HCT116 (cell line): ENCODE measurements around the gene OVAAL. TPM values are rescaled to one million over a fixed set of nuclear protein-coding genes. Genes with fewer than 3 reads are reported as not detected.

Experiments used
- ATAC-seq: fragments of 200-7000 bp; cut with Tn5 transposase; 2 replicates; pipeline ENCODE4 v1.9.1; 2020; ENCODE audit warnings: mild to moderate bottlenecking, moderate library complexity
- BruUV-seq: library from RNA; stranded (reverse); fragments of 400-500 nt; replicated peaks from 2 replicates; lab custom pipeline; 2021; lab: Mats Ljungman, UMichigan
- CTCF ChIA-PET: fragments of 300-600 bp; sonication (Branson Sonifier 250); formaldehyde crosslinking; loops from one replicate; lab custom pipeline; 2021; ENCODE audit warnings: antibody characterized with exemption; lab: Charles Lee
- POLR2A ChIA-PET: fragments of 300-600, 350-600 bp; sonication (Branson Sonifier 250); formaldehyde crosslinking; loops from one replicate; lab custom pipeline; 2021; ENCODE audit warnings: antibody characterized with exemption; lab: Charles Lee
- RAD21 ChIA-PET, 2 experiments: fragments of 300-600 bp; sonication (Branson Sonifier 250); formaldehyde crosslinking; loops; one replicate each; lab custom pipeline; 2023; ENCODE audit warnings: low total read pairs in 2 of 2; ENCODE audit not compliant: uncharacterized antibody in 2 of 2, unreplicated experiment in 2 of 2, low non-redundant PET in 1 of 2; lab: Charles Lee
- DNase-seq: peaks from one replicate; pipeline ENCODE4 v3.0.0-alpha.2; 2010; ENCODE audit warnings: low read depth, low spot score
- H2AFZ ChIP-seq: fragments of 200-600 bp; shearing (Covaris generic), sonication (generic); 2 replicates; pipeline ENCODE4 v1.6.1; 2017; ENCODE audit warnings: low read depth, mixed run types, mixed read lengths, antibody characterized with exemption, low read length; ENCODE audit not compliant: poor library complexity, severe bottlenecking
- H3K27ac ChIP-seq: 2 replicates; pipeline ENCODE4 v1.5.1; 2012; ENCODE audit warnings: low read depth, low read length
- H3K27me3 ChIP-seq: fragments of 200-600 bp; sonication (generic); 2 replicates; pipeline ENCODE4 v1.6.1; 2016; ENCODE audit warnings: mixed run types, low read length, mixed read lengths; ENCODE audit not compliant: insufficient read depth
- H3K36me3 ChIP-seq, 2 experiments: fragments of 200-500 bp in 1 of 2; fragments of 200-600 bp in 1 of 2; sonication (Bioruptor generic) in 1 of 2; sonication (generic) in 1 of 2; 2 replicates each; pipeline versions ENCODE4 v1.5.1 to v1.6.1; 2014 to 2016; ENCODE audit warnings: low read length in 2 of 2, inconsistent platforms in 1 of 2, mixed read lengths in 1 of 2, mixed run types in 1 of 2; ENCODE audit not compliant: insufficient read depth in 2 of 2, control insufficient read depth in 1 of 2
- H3K4me1 ChIP-seq, 2 experiments: fragments of 200-600 bp in 1 of 2; sonication (generic) in 1 of 2; 2 replicates each; pipeline versions ENCODE4 v1.5.1 to v1.6.1; 2012 to 2017; ENCODE audit warnings: low read length in 2 of 2, inconsistent platforms in 1 of 2, mild to moderate bottlenecking in 1 of 2, mixed read lengths in 1 of 2, mixed run types in 1 of 2, moderate library complexity in 1 of 2; ENCODE audit not compliant: insufficient read depth in 2 of 2, control insufficient read depth in 1 of 2
- H3K4me2 ChIP-seq: fragments of 200-600 bp; sonication (generic); 2 replicates; pipeline ENCODE4 v1.6.1; 2017; ENCODE audit warnings: mixed run types, low read length, mixed read lengths
- H3K4me3 ChIP-seq, 2 experiments: fragments of 200-600 bp in 1 of 2; sonication (generic) in 1 of 2; replicated peaks in 1 of 2; 2 replicates each; pipeline ENCODE4 v1.5.1; 2011 to 2016; ENCODE audit warnings: low read length in 2 of 2, control low read depth in 1 of 2, low read depth in 1 of 2, mild to moderate bottlenecking in 1 of 2, mixed read lengths in 1 of 2, mixed run types in 1 of 2
- H3K79me2 ChIP-seq: fragments of 200-600 bp; sonication (generic); 2 replicates; pipeline ENCODE4 v1.6.1; 2017; ENCODE audit warnings: mild to moderate bottlenecking, mixed run types, low read length, moderate library complexity, mixed read lengths; ENCODE audit not compliant: insufficient read depth
- H3K9ac ChIP-seq: fragments of 200-600 bp; sonication (generic); 2 replicates; pipeline ENCODE4 v1.6.1; 2016; ENCODE audit warnings: low read length, mixed read lengths
- H3K9me2 ChIP-seq: fragments of 200-600 bp; sonication (generic), shearing (Covaris generic); 2 replicates; pipeline ENCODE4 v1.6.1; 2017; ENCODE audit warnings: mixed run types, mild to moderate bottlenecking, moderate library complexity; ENCODE audit not compliant: insufficient read depth
- H3K9me3 ChIP-seq, 2 experiments: fragments of 200-500 bp in 1 of 2; fragments of 200-600 bp in 1 of 2; sonication (Bioruptor generic) in 1 of 2; sonication (generic) in 1 of 2; 2 replicates each; pipeline ENCODE4 v1.6.1; 2014 to 2017; ENCODE audit warnings: low read length in 2 of 2, mixed read lengths in 2 of 2, inconsistent platforms in 1 of 2, low read depth in 1 of 2, mild to moderate bottlenecking in 1 of 2, mixed run types in 1 of 2, moderate library complexity in 1 of 2; ENCODE audit not compliant: control insufficient read depth in 1 of 2, insufficient read depth in 1 of 2
- H4K20me1 ChIP-seq: fragments of 200-600 bp; sonication (generic), shearing (Covaris generic); 2 replicates; pipeline ENCODE4 v1.6.1; 2017; ENCODE audit warnings: mixed run types, mild to moderate bottlenecking, moderate library complexity; ENCODE audit not compliant: insufficient read depth
- ATF3 ChIP-seq: IDR thresholded peaks from 2 replicates; pipeline ENCODE4 v1.6.1; 2012
- CEBPB ChIP-seq: IDR thresholded peaks from 2 replicates; pipeline ENCODE4 v1.6.1; 2012; ENCODE audit warnings: low read depth
- CTCF ChIP-seq, 3 experiments: fragments of 200-600 bp in 1 of 3; sonication (generic) in 1 of 3; IDR thresholded peaks in 2 of 3; conservative IDR thresholded peaks in 1 of 3; 2 replicates each; pipeline ENCODE4 v1.5.1; 2012 to 2017; ENCODE audit warnings: low read depth in 2 of 3, low read length in 2 of 3, antibody characterized with exemption in 1 of 3, borderline replicate concordance in 1 of 3, control low read depth in 1 of 3, mild to moderate bottlenecking in 1 of 3, mixed read lengths in 1 of 3, mixed run types in 1 of 3, moderate library complexity in 1 of 3; ENCODE audit not compliant: insufficient read depth in 1 of 3
- EGR1 ChIP-seq: IDR thresholded peaks from 2 replicates; pipeline ENCODE4 v1.6.1; 2012; ENCODE audit warnings: low read depth
- EZH2 ChIP-seq: fragments of 200-600 bp; sonication (generic); IDR thresholded peaks from 2 replicates; pipeline ENCODE4 v1.6.1; 2017; ENCODE audit warnings: antibody characterized with exemption, mixed run types
- FOSL1 ChIP-seq: IDR thresholded peaks from 2 replicates; pipeline ENCODE4 v1.6.1; 2012; ENCODE audit warnings: low read depth
- JUND ChIP-seq: IDR thresholded peaks from 2 replicates; pipeline ENCODE4 v1.6.1; 2012
- POLR2A ChIP-seq: IDR thresholded peaks from 2 replicates; pipeline ENCODE4 v1.7.0; 2011; ENCODE audit warnings: borderline replicate concordance; ENCODE audit not compliant: insufficient read depth, insufficient read length; ENCODE audit errors: extremely low read depth
- POLR2AphosphoS5 ChIP-seq: IDR thresholded peaks from 2 replicates; pipeline ENCODE4 v1.6.1; 2011; ENCODE audit warnings: mild to moderate bottlenecking, low read depth, low read length, moderate library complexity
- RAD21 ChIP-seq: IDR thresholded peaks from 2 replicates; pipeline ENCODE4 v1.6.1; 2012; ENCODE audit warnings: low read depth, mild to moderate bottlenecking
- REST ChIP-seq: IDR thresholded peaks from 2 replicates; pipeline ENCODE4 v1.6.1; 2012; ENCODE audit warnings: low read depth
- SIN3A ChIP-seq: IDR thresholded peaks from 2 replicates; pipeline ENCODE4 v1.6.1; 2012; ENCODE audit warnings: low read depth
- SP1 ChIP-seq: IDR thresholded peaks from 2 replicates; pipeline ENCODE4 v1.6.1; 2012; ENCODE audit warnings: low read depth
- ZBTB33 ChIP-seq: IDR thresholded peaks from 2 replicates; pipeline ENCODE4 v1.6.1; 2011; ENCODE audit warnings: mild to moderate bottlenecking, low read length, moderate library complexity; ENCODE audit not compliant: insufficient replicate concordance; ENCODE audit errors: extremely low read depth
- ZFX ChIP-seq: fragments of 450-650 bp; IDR thresholded peaks from 2 replicates; pipeline ENCODE4 v1.6.1; 2017
- ZNF274 ChIP-seq: fragments of 200-500 bp; sonication (Bioruptor generic); IDR thresholded peaks from 2 replicates; pipeline ENCODE4 v1.6.1; 2014; ENCODE audit warnings: mild to moderate bottlenecking, low read depth, low read length, inconsistent platforms
- intact Hi-C: fragments of 100-400 bp; cut with micrococcal nuclease; formaldehyde crosslinking; loops from 2 replicates; pipeline ENCODE4 v1.10.0; 2022
- total RNA-seq: library from RNA; stranded (reverse); gene quantifications from one replicate; pipeline ENCODE4 v1.2.1, GENCODE V29; 2021; ENCODE audit not compliant: unreplicated experiment

Gene OVAAL
- total RNA-seq, 1 experiment from 2014 or later: not detected

- H3K4me2 ChIP-seq: no peak overlapping the region
- no peak for ATAC-seq
Measured at GRCh38 chr1:180513531-180513930, 45.2 kb upstream of the OVAAL start.

More at GRCh38 chr1:180513531-180513930, 45.2 kb upstream of the OVAAL start:
- no peak for DNase-seq
- RAD21 ChIA-PET: no interaction called here
- POLR2A ChIA-PET: interaction anchor here (0.7 kb wide), 1 partner anchor 12 kb away, joined by 3 read pairs; the partner anchor contains the start of gene ACBD6
- Histone ChIP-seq H3K9me2 (no peaks in the 10 kb centered on the region), H3K4me1 (peaks cover 4 to 8% of the 10 kb centered on the region in 2 experiments; a peak in 2 of 4 replicates), H3K4me3 (no peak overlapping the region), H3K36me3 (no peaks in the 10 kb centered on the region), H2AFZ (peak overlapping the region; percentile 13), H4K20me1 (no peaks in the 10 kb centered on the region), H3K27ac (no peak overlapping the region), H3K9ac (no peak overlapping the region), H3K9me3 (no peaks in the 10 kb centered on the region), H3K27me3 (no peaks in the 10 kb centered on the region), H3K79me2 (no peaks in the 10 kb centered on the region)
- intact Hi-C loops: loop anchor here (10.0 kb wide), 1 partner anchor 911 kb away; no protein-coding TSS in a partner anchor
- no TSS peak for BruUV-seq
- CTCF ChIA-PET: no interaction called here
- TF ChIP-seq CTCF (IDR thresholded peaks at IDR 0.05 in 2 of 3, conservative IDR thresholded peaks at IDR 0.05 in 1 of 3; ENCODE audit: borderline replicate concordance in 1 of 3, insufficient read depth in 1 of 3, low read depth in 2 of 3, low read length in 2 of 3) (no peak), FOSL1 (no peak), EGR1 (no peak), EZH2 (no peak), RAD21 (no peak), POLR2AphosphoS5 (no peak), JUND (no peak), SP1 (no peak), CEBPB (no peak), ATF3 (no peak), REST (no peak), ZNF274 (no peak), ZFX (no peak), POLR2A (no peak), ZBTB33 (no peak), SIN3A (no peak)
